Diencephalon (tissue), 1 donor: ENCODE measurements around the gene ENDOU. TPM values are rescaled to one million over a fixed set of nuclear protein-coding genes. Genes with fewer than 3 reads are reported as not detected.

Experiments used
- total RNA-seq: library from RNA; depleted of rRNA; stranded (reverse); fragments of >200 nt; gene quantifications from one replicate; pipeline ENCODE4 v1.2.3, GENCODE V29; 2014

The ENDOU gene
- total RNA-seq = not detected

GRCh38 chr12:47725091-47725772 is at the start of gene ENDOU:
Gene ENDOU (minus strand): TSS chr12:47725490. CDS start chr12:47725413, 77 bp downstream.

GRCh38 chr12:47773062-47773857 is 48.0 kb upstream of the ENDOU start, which contains the start of gene SLC48A1:
Gene SLC48A1 (plus strand): TSS chr12:47773238. CDS start chr12:47773305, 67 bp downstream.

GRCh38 chr12:47758834-47759690 is 33.8 kb upstream of the ENDOU start, which contains the start of gene RAPGEF3:
Gene RAPGEF3 (minus strand): TSS chr12:47758880. CDS start chr12:47758556, 324 bp downstream.

GRCh38 chr12:47705566-47706425 is 19.5 kb downstream of the ENDOU start, which contains the start of gene RPAP3:
Gene RPAP3 (minus strand): TSS chr12:47706030. CDS start chr12:47702840, 3,190 bp downstream.

Other genes with a start within 250 kb of the ENDOU start
- gene RPAP3, start 19.5 kb downstream of the ENDOU start, total RNA-seq = 36.7 TPM
- gene RAPGEF3, start 33.4 kb upstream of the ENDOU start, total RNA-seq = 16.6 TPM
- gene SLC48A1, start 47.7 kb upstream of the ENDOU start, total RNA-seq = 21.0 TPM
- 6.5 TPM for gene HDAC7, start 94.4 kb upstream of the ENDOU start, total RNA-seq
- 0.23 TPM for gene VDR, start 179.5 kb upstream of the ENDOU start, total RNA-seq
- gene TMEM106C, start 238.1 kb upstream of the ENDOU start, total RNA-seq = 92.5 TPM